Tibial nerve (tissue), 4 donors: Measurements from ENCODE around the gene CLCF1. TPM values are rescaled to one million over a fixed set of nuclear protein-coding genes. Genes with fewer than 3 reads are reported as not detected.

Source experiments
- DNase-seq, 2 donors: peaks; one replicate each; pipeline ENCODE4 v3.0.0-alpha.2; 2019; ENCODE audit warnings: low spot score in 2 of 2
- H3K27ac ChIP-seq, 4 donors: fragments of 200-600 bp; sonication (generic) in 3 of 4; one replicate each; pipeline ENCODE4 v1.5.1; 2017 to 2019; ENCODE audit warnings: mild to moderate bottlenecking in 1 of 4
- H3K27me3 ChIP-seq, 2 donors: fragments of 200-600 bp; sonication (generic) in 1 of 2; one replicate each; pipeline versions ENCODE4 v1.5.1 to v1.6.0; 2017 to 2019
- H3K36me3 ChIP-seq, 3 donors: fragments of 200-600 bp; sonication (generic); one replicate each; pipeline ENCODE4 v1.5.1; 2018 to 2019
- H3K4me1 ChIP-seq, 4 donors: fragments of 200-600 bp; sonication (generic) in 3 of 4; one replicate each; pipeline ENCODE4 v1.5.1; 2017 to 2019
- H3K4me3 ChIP-seq, 4 donors: fragments of 200-600 bp; sonication (generic) in 3 of 4; one replicate each; pipeline ENCODE4 v1.5.1; 2017 to 2019; ENCODE audit warnings: mild to moderate bottlenecking in 1 of 4, moderate library complexity in 1 of 4
- H3K9me3 ChIP-seq, 4 donors: fragments of 200-600 bp; sonication (generic) in 3 of 4; one replicate each; pipeline ENCODE4 v1.5.1; 2017 to 2019
- CTCF ChIP-seq, 5 experiments: fragments of 200-600 bp in 3 of 5; fragments of 450-650 bp in 2 of 5; sonication (generic) in 3 of 5; IDR thresholded peaks; one replicate each; pipeline ENCODE4 v1.5.1; 2016 to 2019; ENCODE audit warnings: antibody characterized with exemption in 5 of 5, mild to moderate bottlenecking in 3 of 5, moderate library complexity in 2 of 5
- EP300 ChIP-seq, 2 donors: sonication (generic); formaldehyde crosslinking; IDR thresholded peaks; one replicate each; pipeline ENCODE4 v1.6.1; 2017; ENCODE audit warnings: antibody characterized with exemption in 2 of 2, mild to moderate bottlenecking in 1 of 2
- POLR2A ChIP-seq, 2 donors: fragments of 450-650 bp; IDR thresholded peaks; one replicate each; pipeline ENCODE4 v1.6.1; 2017; ENCODE audit warnings: antibody characterized with exemption in 2 of 2, mild to moderate bottlenecking in 2 of 2, moderate library complexity in 2 of 2
- WGBS, 2 donors: methylation state at CpG; one replicate each; pipeline ENCODE4 v1.1.5; 2018; 5-methylcytosine and 5-hydroxymethylcytosine counted together
- total RNA-seq, 4 donors: library from RNA; depleted of rRNA; stranded (reverse); fragments of >200 nt; gene quantifications; one replicate each; pipeline ENCODE4 v1.1.0, GENCODE V29; 2016

Gene CLCF1
- total RNA-seq, 4 donors from 2014 or later: 3.7 to 23.1 (median 5.9) TPM

- DNase-seq: no peak
- no peaks in the 10 kb centered on the region for H3K27me3 ChIP-seq
- TF ChIP-seq POLR2A (IDR thresholded peaks at IDR 0.05) (no peak), EP300 (IDR thresholded peaks at IDR 0.05) (peak in 1 of 2 donors; percentile 41), CTCF (IDR thresholded peaks at IDR 0.05) (peak; percentile 90 to 96 (median 95))
- H3K36me3 ChIP-seq: no peaks in the 10 kb centered on the region
- H3K9me3 ChIP-seq: no peaks in the 10 kb centered on the region
- no peak overlapping the region for H3K4me3 ChIP-seq
- WGBS, 2 donors: 51 to 54% methylated on average over 11 of the region's 11 CpGs
- H3K27ac ChIP-seq: peak overlapping the region; percentile 33 to 99 (median 96)
- peaks cover 4 to 63% (median 48%) of the 10 kb centered on the region in 4 donors for H3K4me1 ChIP-seq
Observed at GRCh38 chr11:67351275-67352005, 22.0 kb downstream of the CLCF1 start.

- Histone ChIP-seq H3K9me3 (no peaks in the 10 kb centered on the region), H3K27me3 (no peaks in the 10 kb centered on the region), H3K4me1 (peaks cover 4 to 55% (median 36%) of the 10 kb centered on the region in 4 donors), H3K4me3 (no peak overlapping the region), H3K36me3 (no peaks in the 10 kb centered on the region), H3K27ac (no peak overlapping the region)
- TF ChIP-seq POLR2A (IDR thresholded peaks at IDR 0.05): no peak
- no peak for TF ChIP-seq EP300 (IDR thresholded peaks at IDR 0.05)
- no peak for TF ChIP-seq CTCF (IDR thresholded peaks at IDR 0.05)
- no peak for DNase-seq
- 81 to 83% methylated on average over 4 of the region's 4 CpGs for WGBS, 2 donors
Observed at GRCh38 chr11:67349928-67350465, 23.4 kb downstream of the CLCF1 start.

GRCh38 chr11:67349457-67349856 is 23.9 kb downstream of the CLCF1 start:
- peak overlapping the region in 2 of 4 donors; percentile 13 to 34 for H3K27ac ChIP-seq
- no peaks in the 10 kb centered on the region for H3K27me3 ChIP-seq
- H3K4me1 ChIP-seq: peaks cover 2 to 50% (median 31%) of the 10 kb centered on the region in 4 donors
- no peak for TF ChIP-seq CTCF (IDR thresholded peaks at IDR 0.05)
- no peak for TF ChIP-seq POLR2A (IDR thresholded peaks at IDR 0.05)
- no peak for TF ChIP-seq EP300 (IDR thresholded peaks at IDR 0.05)
- H3K9me3 ChIP-seq: no peaks in the 10 kb centered on the region
- 83 to 88% methylated on average over 2 of the region's 2 CpGs for WGBS, 2 donors
- DNase-seq: no peak
- H3K4me3 ChIP-seq: no peak overlapping the region
- H3K36me3 ChIP-seq: no peaks in the 10 kb centered on the region

GRCh38 chr11:67349036-67349435 is 24.4 kb downstream of the CLCF1 start:
- Histone ChIP-seq H3K9me3 (no peaks in the 10 kb centered on the region), H3K36me3 (no peaks in the 10 kb centered on the region), H3K27me3 (no peaks in the 10 kb centered on the region), H3K4me1 (peaks cover 0 to 45% (median 26%) of the 10 kb centered on the region in 4 donors), H3K27ac (peak overlapping the region in 2 of 4 donors; percentile 13 to 34), H3K4me3 (no peak overlapping the region)
- WGBS, 2 donors: 59 to 69% methylated on average over 5 of the region's 5 CpGs
- no peak for DNase-seq
- TF ChIP-seq POLR2A (IDR thresholded peaks at IDR 0.05) (no peak), CTCF (IDR thresholded peaks at IDR 0.05) (no peak), EP300 (IDR thresholded peaks at IDR 0.05) (no peak)
